ENCODE measurements around the gene AIPL1.

DNA sequence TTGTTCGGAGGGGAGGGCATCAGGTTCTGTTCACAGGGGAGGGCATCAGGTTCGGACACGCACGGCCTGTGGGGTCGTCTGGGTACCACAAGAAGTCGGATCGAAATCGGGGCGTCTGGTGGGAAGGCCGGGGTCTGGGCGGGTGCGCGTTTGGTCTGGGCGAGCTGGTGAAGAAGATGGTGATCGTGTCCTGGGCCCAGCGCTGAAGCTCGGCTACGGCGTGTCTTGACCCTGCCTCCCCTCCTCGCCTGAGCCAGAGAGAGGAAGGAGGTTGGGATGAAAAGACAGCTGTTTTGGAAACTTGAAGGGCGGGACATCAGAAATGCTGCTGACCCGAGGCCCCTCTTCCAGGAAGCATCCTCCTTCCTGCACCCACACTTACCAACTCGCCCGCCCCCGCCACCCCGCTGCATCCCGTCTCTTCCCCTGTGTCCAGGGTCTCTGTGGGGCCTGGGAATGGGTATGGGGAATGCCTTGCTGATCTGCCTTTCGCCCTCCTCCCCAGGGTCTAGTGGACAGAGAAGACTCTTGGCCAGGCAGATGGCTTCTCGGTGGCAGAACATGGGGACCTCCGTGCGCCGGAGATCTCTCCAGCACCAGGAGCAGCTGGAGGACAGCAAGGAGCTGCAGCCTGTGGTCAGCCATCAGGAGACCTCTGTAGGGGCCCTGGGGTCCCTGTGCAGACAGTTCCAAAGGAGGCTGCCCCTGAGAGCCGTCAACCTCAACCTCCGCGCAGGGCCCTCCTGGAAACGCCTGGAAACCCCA lies 9.8 kb upstream of the AIPL1 start:
- TF ChIP-seq RB1 (IDR thresholded peaks at IDR 0.05; ENCODE audit: borderline replicate concordance): no peak
- no peak for TF ChIP-seq POLR2AphosphoS5 (IDR thresholded peaks at IDR 0.05; ENCODE audit: low read length)
- no peak for TF ChIP-seq NBN (IDR thresholded peaks at IDR 0.05)
- TF ChIP-seq, protein P1, sequence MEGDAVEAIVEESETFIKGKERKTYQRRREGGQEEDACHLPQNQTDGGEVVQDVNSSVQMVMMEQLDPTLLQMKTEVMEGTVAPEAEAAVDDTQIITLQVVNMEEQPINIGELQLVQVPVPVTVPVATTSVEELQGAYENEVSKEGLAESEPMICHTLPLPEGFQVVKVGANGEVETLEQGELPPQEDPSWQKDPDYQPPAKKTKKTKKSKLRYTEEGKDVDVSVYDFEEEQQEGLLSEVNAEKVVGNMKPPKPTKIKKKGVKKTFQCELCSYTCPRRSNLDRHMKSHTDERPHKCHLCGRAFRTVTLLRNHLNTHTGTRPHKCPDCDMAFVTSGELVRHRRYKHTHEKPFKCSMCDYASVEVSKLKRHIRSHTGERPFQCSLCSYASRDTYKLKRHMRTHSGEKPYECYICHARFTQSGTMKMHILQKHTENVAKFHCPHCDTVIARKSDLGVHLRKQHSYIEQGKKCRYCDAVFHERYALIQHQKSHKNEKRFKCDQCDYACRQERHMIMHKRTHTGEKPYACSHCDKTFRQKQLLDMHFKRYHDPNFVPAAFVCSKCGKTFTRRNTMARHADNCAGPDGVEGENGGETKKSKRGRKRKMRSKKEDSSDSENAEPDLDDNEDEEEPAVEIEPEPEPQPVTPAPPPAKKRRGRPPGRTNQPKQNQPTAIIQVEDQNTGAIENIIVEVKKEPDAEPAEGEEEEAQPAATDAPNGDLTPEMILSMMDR (IDR thresholded peaks at IDR 0.05 in 2 of 3, conservative IDR thresholded peaks at IDR 0.05 in 1 of 3; ENCODE audit: control insufficient read depth in 2 of 3, extremely low read depth in 1 of 3, insufficient read depth in 1 of 3, low read depth in 3 of 3, low read length in 3 of 3): no peak
- TF ChIP-seq GABPA (IDR thresholded peaks at IDR 0.05; ENCODE audit: low read depth): no peak
- TF ChIP-seq SREBF1 (IDR thresholded peaks at IDR 0.05; ENCODE audit: low read length): no peak
- TF ChIP-seq, protein P2, sequence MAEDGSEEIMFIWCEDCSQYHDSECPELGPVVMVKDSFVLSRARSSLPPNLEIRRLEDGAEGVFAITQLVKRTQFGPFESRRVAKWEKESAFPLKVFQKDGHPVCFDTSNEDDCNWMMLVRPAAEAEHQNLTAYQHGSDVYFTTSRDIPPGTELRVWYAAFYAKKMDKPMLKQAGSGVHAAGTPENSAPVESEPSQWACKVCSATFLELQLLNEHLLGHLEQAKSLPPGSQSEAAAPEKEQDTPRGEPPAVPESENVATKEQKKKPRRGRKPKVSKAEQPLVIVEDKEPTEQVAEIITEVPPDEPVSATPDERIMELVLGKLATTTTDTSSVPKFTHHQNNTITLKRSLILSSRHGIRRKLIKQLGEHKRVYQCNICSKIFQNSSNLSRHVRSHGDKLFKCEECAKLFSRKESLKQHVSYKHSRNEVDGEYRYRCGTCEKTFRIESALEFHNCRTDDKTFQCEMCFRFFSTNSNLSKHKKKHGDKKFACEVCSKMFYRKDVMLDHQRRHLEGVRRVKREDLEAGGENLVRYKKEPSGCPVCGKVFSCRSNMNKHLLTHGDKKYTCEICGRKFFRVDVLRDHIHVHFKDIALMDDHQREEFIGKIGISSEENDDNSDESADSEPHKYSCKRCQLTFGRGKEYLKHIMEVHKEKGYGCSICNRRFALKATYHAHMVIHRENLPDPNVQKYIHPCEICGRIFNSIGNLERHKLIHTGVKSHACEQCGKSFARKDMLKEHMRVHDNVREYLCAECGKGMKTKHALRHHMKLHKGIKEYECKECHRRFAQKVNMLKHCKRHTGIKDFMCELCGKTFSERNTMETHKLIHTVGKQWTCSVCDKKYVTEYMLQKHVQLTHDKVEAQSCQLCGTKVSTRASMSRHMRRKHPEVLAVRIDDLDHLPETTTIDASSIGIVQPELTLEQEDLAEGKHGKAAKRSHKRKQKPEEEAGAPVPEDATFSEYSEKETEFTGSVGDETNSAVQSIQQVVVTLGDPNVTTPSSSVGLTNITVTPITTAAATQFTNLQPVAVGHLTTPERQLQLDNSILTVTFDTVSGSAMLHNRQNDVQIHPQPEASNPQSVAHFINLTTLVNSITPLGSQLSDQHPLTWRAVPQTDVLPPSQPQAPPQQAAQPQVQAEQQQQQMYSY (CRISPR knock-in tag; IDR thresholded peaks at IDR 0.05): no peak
- TF ChIP-seq POLR2A (IDR thresholded peaks at IDR 0.05; ENCODE audit: low read depth, low read length): no peak
- no peak for TF ChIP-seq EED (IDR thresholded peaks at IDR 0.05; ENCODE audit: low read depth)
- TF ChIP-seq FOS (IDR thresholded peaks at IDR 0.05; ENCODE audit: borderline replicate concordance, extremely low read depth, insufficient read length): no peak
